Natural killer cell (primary cell): Measurements from ENCODE around the gene B3GNT5. TPM values are rescaled to one million over a fixed set of nuclear protein-coding genes. Genes with fewer than 3 reads are reported as not detected.

Source experiments
- ATAC-seq, 3 donors: fragments of 150-1000 bp in 2 of 3; fragments of 200-7000 bp in 1 of 3; cut with Tn5 transposase; 1 replicate in 1 of 3; 2 replicates in 2 of 3; pipeline ENCODE4 v1.10.0; 2021; ENCODE audit warnings: mild to moderate bottlenecking in 2 of 3, moderate library complexity in 2 of 3
- DNase-seq, 2 donors: peaks; one replicate each; pipeline versions ENCODE4 v3.0.0 to v3.0.0-alpha.2; 2013 to 2021; ENCODE audit warnings: mixed read lengths in 1 of 2
- H3K27ac ChIP-seq: one replicate; pipeline ENCODE4 v1.5.1; 2013; ENCODE audit warnings: mild to moderate bottlenecking, low read length
- H3K27me3 ChIP-seq: one replicate; pipeline ENCODE4 v1.6.1; 2013; ENCODE audit warnings: low read length; ENCODE audit not compliant: control insufficient read depth, insufficient read depth
- H3K36me3 ChIP-seq: one replicate; pipeline ENCODE4 v1.6.1; 2013; ENCODE audit warnings: low read length; ENCODE audit not compliant: control insufficient read depth, insufficient read depth
- H3K4me1 ChIP-seq: one replicate; pipeline ENCODE4 v1.6.1; 2013; ENCODE audit warnings: low read length; ENCODE audit not compliant: control insufficient read depth, insufficient read depth
- H3K4me3 ChIP-seq: one replicate; pipeline ENCODE4 v1.5.1; 2013; ENCODE audit warnings: low read length
- H3K9me3 ChIP-seq: one replicate; pipeline ENCODE4 v1.6.1; 2013; ENCODE audit warnings: low read length; ENCODE audit not compliant: control insufficient read depth, insufficient read depth
- H3K27ac Mint-ChIP-seq, 2 donors: one replicate each; pipeline ENCODE4 v1.8.0; 2022; ENCODE audit warnings: mild to moderate bottlenecking in 2 of 2, mixed read lengths in 2 of 2, moderate library complexity in 1 of 2
- H3K27me3 Mint-ChIP-seq, 2 donors: one replicate each; pipeline ENCODE4 v1.8.0; 2022; ENCODE audit warnings: low read depth in 2 of 2, mixed read lengths in 2 of 2
- H3K36me3 Mint-ChIP-seq: one replicate; pipeline ENCODE4 v1.8.0; 2022; ENCODE audit warnings: mixed read lengths
- H3K4me1 Mint-ChIP-seq, 2 donors: one replicate each; pipeline ENCODE4 v1.8.0; 2022; ENCODE audit warnings: mixed read lengths in 2 of 2
- H3K4me3 Mint-ChIP-seq: one replicate; pipeline ENCODE4 v1.8.0; 2022; ENCODE audit warnings: mild to moderate bottlenecking, moderate library complexity, mixed read lengths
- H3K9me3 Mint-ChIP-seq, 2 donors: one replicate each; pipeline ENCODE4 v1.8.0; 2022; ENCODE audit warnings: mixed read lengths in 2 of 2
- CTCF ChIP-seq: fragments of 200-600 bp; IDR thresholded peaks from one replicate; pipeline ENCODE4 v1.8.0; 2022; ENCODE audit warnings: antibody characterized with exemption
- WGBS: methylation state at CpG from one replicate; pipeline ENCODE4 v1.1.7; 2013; ENCODE audit warnings: missing lambda C conversion rate; ENCODE audit not compliant: insufficient coverage; 5-methylcytosine and 5-hydroxymethylcytosine counted together
- intact Hi-C: fragments of 100-400 bp; cut with micrococcal nuclease; formaldehyde crosslinking; loops from one replicate; pipeline ENCODE4 v1.14.2; 2022
- total RNA-seq, 4 donors: library from RNA; stranded (reverse); fragments of 120-200 nt in 1 of 4; gene quantifications; one replicate each; pipeline versions ENCODE4 v1.2.3 to v1.2.4, GENCODE V29; 2013 to 2022

Gene B3GNT5
- total RNA-seq, 3 donors from 2014 or later (not counting 1 experiment from before 2014, with no cell fraction given): 1.2 to 4.5 (median 3.4) TPM

GRCh38 chr3:183265834-183266417, 12.9 kb downstream of the B3GNT5 start:
- no peak for TF ChIP-seq CTCF
- no peak overlapping the region for H3K4me3 ChIP-seq
- H3K4me1 ChIP-seq: peaks cover 4% of the 10 kb centered on the region
- no peaks in the 10 kb centered on the region for H3K36me3 Mint-ChIP-seq
- H3K27ac Mint-ChIP-seq: no peak overlapping the region
- H3K4me3 Mint-ChIP-seq: no peak overlapping the region
- H3K36me3 ChIP-seq: no peaks in the 10 kb centered on the region
- intact Hi-C loops: no loop called here
- WGBS: 83% methylated on average over 5 of the region's 5 CpGs
- ATAC-seq: peak in 2 of 3 donors; percentile 32 to 74
- DNase-seq: no peak
- no peak overlapping the region for H3K27ac ChIP-seq
- peaks cover 0 to under 1% of the 10 kb centered on the region in 2 donors for H3K27me3 Mint-ChIP-seq
- no peaks in the 10 kb centered on the region for H3K9me3 ChIP-seq
- no peaks in the 10 kb centered on the region for H3K9me3 Mint-ChIP-seq
- no peaks in the 10 kb centered on the region for H3K4me1 Mint-ChIP-seq
- no peaks in the 10 kb centered on the region for H3K27me3 ChIP-seq

DNA sequence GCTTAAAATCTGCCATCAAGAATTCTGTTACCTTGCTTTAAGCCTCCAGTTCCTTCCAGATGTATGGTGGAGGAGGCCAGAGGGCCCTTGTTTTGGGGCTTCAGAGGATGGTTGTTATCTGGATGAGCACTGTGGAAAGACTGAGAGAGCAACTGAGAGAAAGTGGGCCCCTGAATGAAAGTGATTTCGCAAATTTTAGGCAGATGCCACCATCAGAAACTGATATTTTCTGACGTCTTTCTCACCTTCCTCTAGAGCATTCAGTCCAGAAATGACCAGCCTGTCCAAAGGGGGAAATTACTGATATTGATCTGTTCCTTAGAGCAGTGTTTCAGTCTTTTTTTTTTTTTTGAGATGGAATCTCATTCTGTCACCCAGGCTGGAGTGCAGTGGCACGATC, 13.4 kb downstream of the B3GNT5 start:
- H3K27me3 Mint-ChIP-seq: peaks cover 0 to 2% of the 10 kb centered on the region in 2 donors
- Histone ChIP-seq H3K36me3 (no peaks in the 10 kb centered on the region), H3K27ac (no peak overlapping the region), H3K4me3 (no peak overlapping the region), H3K9me3 (no peaks in the 10 kb centered on the region), H3K4me1 (peaks cover 4% of the 10 kb centered on the region), H3K27me3 (no peaks in the 10 kb centered on the region)
- H3K27ac Mint-ChIP-seq: no peak overlapping the region
- 79% methylated on average over 3 of the region's 3 CpGs for WGBS
- intact Hi-C loops: no loop called here
- H3K4me1 Mint-ChIP-seq: no peaks in the 10 kb centered on the region
- ATAC-seq: no peak
- no peaks in the 10 kb centered on the region for H3K36me3 Mint-ChIP-seq
- H3K9me3 Mint-ChIP-seq: no peaks in the 10 kb centered on the region
- no peak for DNase-seq
- TF ChIP-seq CTCF: no peak
- no peak overlapping the region for H3K4me3 Mint-ChIP-seq

DNA sequence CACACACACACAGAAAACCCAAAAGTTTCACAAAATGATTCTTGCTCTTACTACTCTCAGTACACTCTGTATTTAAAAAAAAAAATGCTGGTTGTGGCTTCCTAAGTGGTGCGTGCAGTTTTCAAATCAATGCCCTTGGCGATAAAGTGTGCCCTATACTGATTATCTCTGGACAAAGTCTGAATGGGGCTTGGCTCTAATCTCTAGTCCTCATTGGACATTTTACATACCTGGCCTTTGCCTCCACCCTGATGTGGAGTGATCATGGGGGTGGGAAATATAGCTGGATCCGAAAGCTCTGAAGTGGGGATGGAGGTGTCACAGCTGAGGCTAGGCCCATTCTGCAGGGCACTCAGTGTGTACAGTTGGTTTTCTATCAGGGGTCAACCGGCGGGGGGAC, 14.1 kb downstream of the B3GNT5 start:
- no peaks in the 10 kb centered on the region for H3K36me3 Mint-ChIP-seq
- no peak overlapping the region for H3K4me3 Mint-ChIP-seq
- Histone ChIP-seq H3K36me3 (no peaks in the 10 kb centered on the region), H3K4me3 (no peak overlapping the region), H3K4me1 (peaks cover 4% of the 10 kb centered on the region), H3K9me3 (no peaks in the 10 kb centered on the region), H3K27me3 (no peaks in the 10 kb centered on the region), H3K27ac (no peak overlapping the region)
- no peak for DNase-seq
- ATAC-seq: no peak
- no peaks in the 10 kb centered on the region for H3K4me1 Mint-ChIP-seq
- H3K9me3 Mint-ChIP-seq: no peaks in the 10 kb centered on the region
- H3K27me3 Mint-ChIP-seq: peaks cover 0 to 2% of the 10 kb centered on the region in 2 donors
- 95% methylated on average over 5 of the region's 5 CpGs for WGBS
- H3K27ac Mint-ChIP-seq: no peak overlapping the region
- intact Hi-C loops: no loop called here
- TF ChIP-seq CTCF: no peak

- DNase-seq (no peak), ATAC-seq (no peak)
- WGBS: 85% methylated on average over 5 of the region's 5 CpGs
- Mint-ChIP-seq H3K27me3 (peaks cover 0 to 2% of the 10 kb centered on the region in 2 donors), H3K27ac (no peak overlapping the region), H3K4me1 (no peaks in the 10 kb centered on the region), H3K4me3 (no peak overlapping the region), H3K36me3 (no peaks in the 10 kb centered on the region), H3K9me3 (no peaks in the 10 kb centered on the region)
- intact Hi-C loops: no loop called here
- H3K4me3 ChIP-seq: no peak overlapping the region
- TF ChIP-seq CTCF: no peak
- H3K9me3 ChIP-seq: no peaks in the 10 kb centered on the region
- no peaks in the 10 kb centered on the region for H3K27me3 ChIP-seq
- peaks cover 4% of the 10 kb centered on the region for H3K4me1 ChIP-seq
- H3K27ac ChIP-seq: no peak overlapping the region
- H3K36me3 ChIP-seq: no peaks in the 10 kb centered on the region
Observed at GRCh38 chr3:183268366-183268765, 15.3 kb downstream of the B3GNT5 start.
